Inflammatory macrophage treated with lipopolysaccharide for 1 hour (primary cell): ENCODE measurements around the gene DZIP1L.
"Not testable (repeated sequence)": the region's sequence is repeated elsewhere in the genome, so short reads cannot be mapped to it uniquely, and the experiment has no call there.

Experiments used
- DNase-seq, 2 donors: peaks; one replicate each; pipeline ENCODE4 v3.0.0-alpha.2; 2020 to 2022

DZIP1L gene

DNA sequence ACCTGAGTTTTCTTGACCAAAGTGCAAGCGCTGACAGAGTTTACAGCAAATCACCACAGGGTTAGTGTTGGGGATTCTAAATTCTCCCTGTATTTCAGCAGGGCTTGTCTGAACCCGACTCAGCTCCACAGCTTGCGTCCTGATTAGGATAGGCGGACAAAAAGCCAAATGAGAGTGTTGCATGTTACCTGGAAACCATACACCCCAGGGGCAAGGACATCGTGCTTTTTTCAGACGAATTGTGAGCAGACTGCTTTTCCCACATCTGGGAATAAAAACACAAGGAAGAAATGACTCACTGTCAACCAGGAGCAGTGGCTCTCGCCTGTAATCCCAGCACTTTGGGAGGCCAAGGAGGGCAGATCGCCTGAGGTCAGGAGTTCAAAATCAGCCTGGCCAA is 3.0 kb downstream of the DZIP1L start:
- DNase-seq: no peak

DNA sequence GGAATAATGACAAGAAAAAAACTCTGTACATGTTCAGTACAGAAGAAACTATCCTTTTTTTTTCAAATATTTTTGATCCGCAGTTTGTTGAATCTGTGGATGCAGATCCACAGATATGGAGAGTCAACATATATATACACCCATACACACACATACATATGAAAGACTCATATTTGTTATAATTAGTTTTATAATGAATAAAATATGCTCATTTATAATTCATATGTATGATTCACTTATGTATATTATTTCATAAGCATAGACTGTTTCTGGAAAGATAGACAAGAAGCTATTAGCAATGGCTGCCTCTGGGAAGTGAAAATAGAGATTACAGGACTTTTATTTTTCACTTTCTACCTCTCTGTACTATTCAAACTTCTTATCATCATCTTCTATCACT is 9.8 kb downstream of the DZIP1L start:
- no peak for DNase-seq

DNA sequence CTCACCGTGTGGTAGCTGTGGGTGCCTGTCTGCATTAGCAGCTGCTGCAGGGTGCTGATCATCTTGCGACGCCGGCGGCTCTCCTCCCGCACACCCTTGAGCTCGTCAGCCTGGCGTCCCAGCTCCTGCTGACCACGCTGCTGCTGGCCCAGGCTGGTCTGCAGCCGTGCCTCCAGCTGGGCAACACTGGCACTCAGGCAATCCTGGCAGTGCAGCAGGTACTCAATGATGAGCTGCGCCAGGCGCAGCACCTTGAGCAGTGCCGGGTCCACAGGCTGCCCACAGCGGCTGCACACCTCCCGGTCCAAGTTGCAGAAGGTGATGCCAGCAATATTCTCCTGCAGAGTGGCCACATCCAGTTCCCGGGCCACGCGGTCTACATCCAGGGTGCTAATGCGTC is 11.9 kb downstream of the DZIP1L start:
- no peak for DNase-seq

DNA sequence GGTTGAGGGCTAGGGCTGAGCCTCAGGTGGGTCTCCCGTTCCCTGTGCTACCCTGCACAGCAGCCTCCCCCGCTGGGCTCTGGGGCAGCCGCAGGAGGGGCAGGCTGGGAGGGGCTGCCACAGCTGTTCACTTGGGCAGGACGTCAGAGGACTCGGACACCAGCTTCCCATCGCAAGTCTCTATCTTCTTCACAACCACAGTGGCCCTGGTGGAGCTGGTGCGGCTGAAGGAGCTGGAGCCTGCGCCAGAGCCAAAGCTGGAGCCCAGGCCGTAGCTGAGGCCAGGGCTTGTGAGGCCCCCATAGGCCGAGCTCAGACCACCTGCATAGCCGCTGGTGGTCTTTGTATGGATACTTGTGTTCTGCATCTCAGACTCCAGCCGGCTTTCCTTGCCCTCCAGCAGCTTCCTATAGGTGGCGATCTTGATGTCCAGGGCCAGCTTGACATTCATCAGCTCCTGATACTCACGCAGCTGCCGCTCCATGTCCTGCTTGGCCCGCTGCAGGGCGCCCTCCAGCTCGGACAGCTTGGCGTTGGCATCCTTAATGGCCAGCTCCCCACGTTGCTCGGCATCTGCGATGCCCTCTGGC is 14.0 kb downstream of the DZIP1L start:
- not testable (repeated sequence) for DNase-seq

DNA sequence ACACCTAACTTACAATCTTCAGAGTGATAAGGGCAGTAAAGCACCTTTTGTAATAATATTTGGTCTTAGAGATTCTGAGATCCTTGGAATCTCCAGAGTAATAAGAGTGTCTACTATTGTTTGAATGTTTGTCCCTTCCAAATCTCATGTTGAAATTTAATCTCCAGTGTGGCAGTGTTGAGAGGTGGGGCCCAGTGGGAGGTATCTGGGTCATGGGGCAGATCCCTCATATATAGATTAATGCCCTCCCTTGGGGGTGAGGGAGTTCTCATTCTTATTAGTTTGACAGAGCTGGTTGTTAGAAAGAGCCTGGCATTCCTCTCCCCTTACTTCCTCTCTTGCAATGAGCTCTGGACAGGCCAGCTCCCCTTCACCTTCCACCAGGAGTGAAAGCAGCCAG is 16.0 kb downstream of the DZIP1L start:
- DNase-seq: no peak

DNA sequence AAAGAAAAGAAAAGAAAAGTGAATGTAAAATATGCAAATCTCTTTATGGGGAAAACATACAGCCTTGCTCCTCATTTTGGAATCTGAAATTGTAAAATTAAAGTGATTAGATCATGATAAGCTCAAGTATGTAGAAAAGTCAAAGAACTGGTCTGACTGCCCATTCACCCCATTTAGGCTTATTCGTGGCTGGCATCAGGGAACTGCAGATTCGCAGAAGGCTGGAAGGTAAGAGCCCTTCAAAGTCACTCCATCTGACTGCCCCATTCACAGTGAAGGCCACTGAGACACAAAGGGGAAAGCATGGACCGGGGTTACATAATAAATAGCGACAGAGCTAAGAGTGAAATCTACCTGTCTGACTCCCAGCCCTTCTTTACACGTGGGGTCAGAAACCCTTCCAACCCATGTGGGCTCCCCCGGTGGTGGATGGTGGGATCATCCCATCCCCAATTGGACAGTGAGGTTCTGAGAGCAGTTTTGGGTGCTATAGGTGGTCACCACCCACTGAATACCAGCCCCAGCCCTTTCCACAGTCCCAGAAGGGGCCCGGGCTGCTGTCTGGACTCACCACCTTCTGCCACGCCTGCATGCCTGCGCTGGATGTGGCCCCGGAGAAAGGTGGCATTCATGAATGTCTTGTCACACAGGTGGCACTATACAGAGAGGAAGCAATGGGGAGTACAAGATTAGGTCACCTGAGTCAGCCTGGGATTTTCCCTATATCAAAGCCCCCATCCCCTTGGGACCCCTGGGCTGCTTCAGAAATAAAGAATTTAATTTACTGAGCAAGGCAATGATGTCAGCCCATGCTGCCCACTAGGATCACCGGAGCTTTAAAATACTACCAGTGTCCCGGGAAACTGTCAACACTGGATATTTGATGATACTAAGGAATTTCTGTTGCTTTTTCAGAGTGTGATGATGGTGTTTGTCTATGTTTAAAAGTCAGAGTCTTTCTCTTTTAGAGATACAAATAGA is 17.9 kb downstream of the DZIP1L start:
- DNase-seq: no peak

DNA sequence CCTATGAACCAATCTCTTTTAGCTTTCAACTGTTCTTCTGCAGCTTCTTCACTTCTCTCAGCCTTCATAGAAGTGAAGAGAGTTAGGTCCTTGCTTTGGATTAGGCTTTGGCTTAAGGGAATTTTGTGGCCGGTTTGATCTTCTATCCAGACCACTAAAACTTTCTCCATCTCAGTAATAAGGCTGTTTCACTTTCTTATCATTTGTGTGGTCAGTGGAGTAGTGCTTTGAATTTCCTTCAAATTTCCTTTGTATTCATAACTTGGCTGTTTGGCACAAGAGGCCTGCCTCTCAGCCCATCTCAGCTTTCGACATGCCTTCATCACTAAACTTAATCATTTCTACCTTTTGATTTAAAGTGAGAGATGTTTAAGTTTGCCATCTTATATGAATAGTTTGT is 21.7 kb downstream of the DZIP1L start:
- DNase-seq: no peak

DNA sequence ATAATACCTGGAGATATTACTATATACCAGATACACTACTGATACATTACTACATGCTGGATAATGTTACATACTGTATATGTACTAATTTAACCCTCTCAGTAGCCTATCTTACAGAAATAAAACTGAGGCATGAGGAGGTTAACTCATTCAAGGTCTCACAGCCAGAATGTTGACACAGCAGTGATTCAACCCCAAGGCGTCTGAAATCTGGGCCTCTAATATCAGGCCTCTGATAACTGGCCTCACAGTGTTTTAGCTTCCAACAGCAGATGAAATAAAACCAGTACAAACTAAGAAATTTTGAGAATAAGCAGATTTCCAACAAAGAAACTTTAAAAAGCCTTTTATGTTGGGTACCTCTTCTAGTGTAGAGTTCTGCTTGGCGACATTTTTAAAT is 23.4 kb downstream of the DZIP1L start:
- no peak for DNase-seq

DNA sequence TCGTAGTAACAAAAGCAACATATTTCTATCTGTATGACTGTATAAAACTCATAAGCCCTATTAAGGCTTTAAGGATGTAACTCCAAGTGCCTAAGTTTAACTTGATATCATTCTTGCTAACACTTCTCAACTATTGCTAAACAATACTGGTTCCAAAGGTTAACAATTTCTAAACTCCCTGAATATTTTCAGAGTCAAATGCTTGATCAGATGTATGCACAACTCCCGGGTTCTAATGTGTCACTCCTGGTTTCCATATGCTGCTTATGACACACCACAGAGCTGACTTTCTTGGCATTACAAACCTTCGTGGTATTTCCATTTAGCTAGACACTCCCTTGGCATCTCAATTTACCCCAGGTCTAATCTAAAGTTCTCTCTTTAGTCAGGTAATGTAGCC is 26.3 kb downstream of the DZIP1L start:
- no peak for DNase-seq

DNA sequence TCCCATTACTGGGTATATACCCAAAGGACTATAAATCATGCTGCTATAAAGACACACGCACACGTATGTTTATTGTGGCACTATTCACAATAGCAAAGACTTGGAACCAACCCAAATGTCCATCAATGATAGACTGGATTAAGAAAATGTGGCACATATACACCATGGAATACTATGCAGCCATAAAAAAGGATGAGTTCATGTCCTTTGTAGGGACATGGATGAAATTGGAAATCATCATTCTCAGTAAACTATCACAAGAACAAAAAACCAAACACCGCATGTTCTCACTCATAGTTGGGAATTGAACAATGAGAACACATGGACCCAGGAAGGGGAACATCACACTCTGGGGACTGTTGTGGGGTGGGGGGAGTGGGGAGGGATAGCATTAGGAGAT is 29.7 kb downstream of the DZIP1L start:
- not testable (repeated sequence) for DNase-seq

DNA sequence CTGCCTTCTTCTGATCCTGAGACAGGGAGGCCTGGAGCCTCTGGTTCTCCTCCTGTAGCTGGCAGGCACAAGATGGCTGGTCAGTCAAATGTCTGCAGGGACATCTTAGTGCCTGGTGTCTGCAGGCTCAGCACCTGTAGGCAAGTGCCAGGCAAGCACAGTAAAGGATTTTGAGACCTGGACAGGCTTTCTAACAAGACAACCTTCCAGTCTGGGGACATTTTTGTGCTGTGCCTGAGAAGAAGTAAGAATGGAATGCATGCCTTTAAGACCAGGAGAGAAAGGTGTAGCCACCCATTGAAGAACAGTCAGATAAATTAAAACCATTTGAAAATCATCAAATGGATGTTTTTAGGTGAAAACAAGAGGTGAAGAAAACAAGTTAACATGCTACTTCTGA is 31.2 kb downstream of the DZIP1L start:
- no peak for DNase-seq

DNA sequence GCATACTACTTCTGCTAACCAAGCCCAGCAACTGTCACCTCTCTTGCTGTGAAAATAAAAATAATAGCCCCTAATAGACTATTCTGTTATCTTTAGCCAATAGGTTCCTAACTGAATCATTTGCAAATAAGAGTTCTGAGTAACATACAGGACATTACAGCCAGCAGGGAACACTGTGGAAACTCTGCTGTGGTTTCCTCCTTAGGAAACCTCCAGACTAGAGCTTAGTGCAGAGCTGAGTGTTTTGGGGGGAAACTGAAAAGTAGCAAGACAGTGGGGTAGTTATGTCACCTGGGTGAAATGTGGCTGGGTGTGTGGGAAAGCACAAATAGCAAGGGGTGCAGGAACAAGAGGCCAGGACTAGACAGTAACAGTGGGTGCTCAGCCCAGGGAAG is 32.4 kb downstream of the DZIP1L start:
- DNase-seq: no peak

DNA sequence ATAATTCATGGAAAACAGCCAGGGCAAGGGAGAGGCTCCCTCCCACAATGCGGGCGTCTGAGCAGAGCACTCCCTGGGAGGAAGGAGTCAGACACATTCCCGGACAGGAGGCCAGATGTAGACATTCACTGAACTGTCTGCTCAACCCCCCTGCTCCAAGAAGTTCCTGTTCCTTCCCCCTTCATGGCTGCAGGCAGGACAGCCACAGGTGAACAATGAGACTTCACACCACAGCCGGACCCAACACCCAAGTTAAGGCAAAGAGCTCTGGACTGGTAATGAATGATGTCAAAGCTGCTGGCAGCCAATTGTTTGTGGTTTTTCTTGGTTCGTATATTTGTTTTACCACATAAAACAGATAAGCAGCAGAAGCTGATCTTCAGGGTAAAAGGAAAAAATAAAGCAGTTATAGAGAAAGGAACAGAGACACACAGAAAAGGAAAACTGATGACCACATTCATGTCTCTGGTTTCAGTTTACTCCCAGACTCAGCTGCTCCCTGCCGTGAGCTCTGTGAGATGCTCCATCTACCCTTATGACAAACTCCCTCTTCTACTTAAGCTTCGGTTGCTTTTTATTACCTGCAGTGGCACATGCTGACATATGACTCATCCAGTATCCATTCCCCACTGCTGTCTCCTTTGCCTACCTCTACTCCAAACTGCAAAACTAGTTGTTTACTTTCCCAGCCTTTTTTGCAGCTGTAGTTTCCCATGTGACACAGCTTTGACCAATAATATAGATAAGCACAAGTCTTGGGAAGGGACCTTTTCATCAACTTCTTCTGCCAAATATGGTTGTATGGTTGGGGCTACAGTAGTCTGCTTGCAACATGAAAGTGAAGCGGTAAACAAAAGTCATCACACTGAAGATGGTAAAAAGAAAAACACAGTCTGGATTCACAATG is 33.1 kb downstream of the DZIP1L start:
- DNase-seq: no peak

DNA sequence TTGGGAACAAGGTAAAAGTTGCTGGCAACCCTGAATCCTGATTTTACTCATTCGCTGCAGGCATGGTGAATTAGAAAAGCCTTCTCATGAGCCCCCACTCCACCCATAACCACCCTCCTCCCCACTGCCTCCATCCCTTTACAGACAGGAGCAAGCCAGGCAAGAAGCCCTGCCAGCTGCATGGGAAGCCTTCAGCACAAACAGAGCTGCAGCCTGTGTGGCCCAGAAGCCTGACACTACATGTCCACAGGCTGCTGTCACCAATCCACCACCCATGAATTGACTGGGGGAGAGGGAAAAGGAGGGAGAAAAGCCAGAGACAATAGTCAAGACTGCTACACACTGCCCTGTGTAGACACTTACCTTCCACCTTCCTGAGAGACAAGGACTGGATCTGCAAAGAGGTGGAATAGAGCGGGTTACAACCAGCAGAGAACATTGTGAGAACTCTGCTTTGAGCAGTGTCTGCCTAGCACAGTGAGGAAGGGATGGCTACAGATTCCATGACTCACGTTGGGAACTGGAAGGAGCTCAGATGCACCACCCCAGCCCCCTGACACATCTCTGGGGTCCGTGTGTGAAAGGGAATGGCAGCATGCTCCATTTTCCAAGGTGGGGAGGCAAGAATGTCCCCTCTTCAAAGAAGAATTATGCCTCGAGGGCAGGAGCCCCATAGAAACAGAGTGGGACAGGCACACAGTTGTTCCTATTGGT is 33.9 kb downstream of the DZIP1L start:
- DNase-seq: no peak

DNA sequence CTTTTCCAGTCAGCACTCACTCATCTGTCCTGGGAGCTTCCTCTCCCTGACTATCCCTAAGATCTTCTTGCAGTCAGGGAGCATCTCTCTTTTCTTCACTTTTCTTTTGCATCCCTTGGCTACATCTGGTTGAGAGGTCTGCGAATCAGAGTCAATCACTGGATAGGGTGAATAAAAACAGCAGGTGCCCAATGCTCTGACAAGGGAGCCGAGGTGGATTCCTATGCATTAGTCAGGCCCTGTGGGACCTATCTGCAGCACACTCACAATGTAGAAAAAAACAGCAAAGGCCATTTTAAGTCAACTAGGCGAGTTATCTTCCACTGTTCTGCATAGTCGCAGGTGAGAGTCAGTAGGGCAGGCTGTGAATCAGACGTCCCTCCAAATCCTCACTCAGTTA is 35.5 kb downstream of the DZIP1L start:
- DNase-seq: no peak

DNA sequence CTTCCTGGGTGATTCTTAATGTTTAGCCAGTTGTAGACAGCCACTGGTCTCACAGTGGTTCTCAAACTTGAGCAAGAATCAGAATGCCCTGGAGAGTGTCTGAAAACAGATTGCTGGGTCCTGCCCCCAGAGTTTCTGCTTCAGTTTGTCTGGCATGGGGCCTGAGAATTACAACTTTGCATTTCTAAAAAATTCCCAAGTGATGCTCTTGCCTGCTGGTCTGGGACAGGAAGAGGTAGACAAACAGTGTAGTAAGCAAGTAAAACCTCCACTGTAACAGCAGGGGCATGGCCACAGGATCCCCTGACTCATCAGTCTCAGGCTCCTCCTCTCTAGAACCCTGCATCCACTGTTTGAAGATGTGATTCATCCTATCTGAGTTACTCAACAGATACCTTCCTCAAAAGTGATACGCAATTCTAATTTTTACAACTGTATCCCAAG is 36.5 kb downstream of the DZIP1L start:
- DNase-seq: peak; percentile 14 to 68

DNA sequence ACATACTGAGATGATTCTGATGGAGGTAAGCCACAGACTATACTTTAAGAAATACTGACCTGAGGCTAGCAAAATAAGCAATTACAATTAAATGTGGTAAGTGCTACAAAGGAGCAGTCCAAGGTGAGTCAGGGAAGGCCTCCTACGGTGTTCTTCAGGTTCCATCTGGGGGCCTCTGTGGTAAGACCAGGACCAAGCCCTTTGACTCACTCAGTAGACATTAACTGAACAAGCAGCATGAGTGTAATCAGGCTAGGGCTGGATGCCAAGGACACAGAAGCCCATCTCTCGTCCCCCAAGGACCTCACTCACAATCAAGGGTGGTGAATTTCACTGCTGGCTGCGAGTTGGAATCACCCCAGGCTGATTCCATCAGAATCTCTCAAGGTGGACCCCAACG is 37.3 kb downstream of the DZIP1L start:
- no peak for DNase-seq

DNA sequence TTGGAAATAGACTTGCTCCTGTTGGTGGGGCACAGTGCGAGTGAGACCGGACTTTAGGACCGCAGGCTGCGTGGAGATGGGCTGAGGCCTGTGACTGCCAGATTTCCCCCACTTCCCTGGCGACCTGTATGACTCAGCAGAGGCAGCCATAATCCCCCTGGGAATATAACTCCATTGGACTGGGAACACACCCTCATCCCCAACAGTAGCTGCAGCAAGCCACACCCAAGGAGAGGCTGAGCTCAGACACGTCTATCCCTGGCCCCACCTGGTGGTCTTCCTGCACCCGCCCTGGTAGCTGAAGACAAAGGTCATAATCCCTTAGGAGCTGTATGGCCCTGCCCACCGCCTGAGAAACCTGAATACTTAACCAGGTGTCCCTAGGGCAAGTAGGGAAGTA is 42.6 kb downstream of the DZIP1L start:
- DNase-seq: no peak

DNA sequence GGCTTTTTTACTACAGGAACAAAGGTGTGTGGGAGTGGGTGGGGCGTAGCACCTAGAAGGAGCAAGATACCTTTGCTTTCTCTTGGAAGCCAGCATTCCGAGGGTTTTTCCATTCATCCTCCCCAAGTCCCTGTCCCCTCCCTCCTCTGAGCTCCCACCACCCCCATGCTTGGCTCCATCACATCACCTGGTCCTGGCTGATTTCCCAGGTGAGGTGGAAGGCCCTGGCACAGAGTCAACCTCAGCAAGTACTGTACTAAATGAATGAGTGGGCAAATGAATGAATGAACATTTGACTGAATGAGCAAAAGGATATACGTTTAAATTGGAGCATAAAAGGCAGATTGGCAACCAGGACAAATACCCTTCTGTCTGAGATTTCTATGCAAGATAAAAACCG is 45.4 kb downstream of the DZIP1L start:
- no peak for DNase-seq

DNA sequence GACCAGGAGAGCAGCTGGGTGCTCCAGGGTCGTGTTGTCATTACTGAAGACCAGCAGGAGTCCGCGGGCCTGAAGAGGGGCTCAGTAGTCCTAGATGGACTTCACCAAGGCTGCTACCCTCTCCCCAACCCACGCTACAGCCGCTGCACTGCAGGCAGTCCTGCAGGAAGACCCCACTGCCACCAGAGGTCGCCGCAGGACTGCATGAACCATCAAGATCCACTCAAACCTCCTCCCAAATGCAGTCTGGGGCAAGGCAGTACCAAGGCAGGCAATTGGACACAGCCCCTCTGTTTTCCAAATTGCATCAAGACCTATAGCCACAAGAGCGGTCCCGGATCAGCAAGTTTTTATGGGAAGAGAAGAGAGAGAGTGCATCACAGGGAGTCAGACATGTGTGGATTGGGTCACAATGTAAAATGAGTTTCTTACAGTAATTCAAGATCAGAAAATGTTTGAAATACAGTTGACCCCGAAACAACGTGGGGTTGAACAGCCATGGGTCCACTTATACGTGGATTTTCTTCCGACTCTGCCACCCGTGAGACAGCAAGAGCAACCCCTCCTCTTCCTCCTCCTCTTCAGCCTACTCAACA is 46.7 kb downstream of the DZIP1L start:
- DNase-seq: peak; percentile 55 to 79

DNA sequence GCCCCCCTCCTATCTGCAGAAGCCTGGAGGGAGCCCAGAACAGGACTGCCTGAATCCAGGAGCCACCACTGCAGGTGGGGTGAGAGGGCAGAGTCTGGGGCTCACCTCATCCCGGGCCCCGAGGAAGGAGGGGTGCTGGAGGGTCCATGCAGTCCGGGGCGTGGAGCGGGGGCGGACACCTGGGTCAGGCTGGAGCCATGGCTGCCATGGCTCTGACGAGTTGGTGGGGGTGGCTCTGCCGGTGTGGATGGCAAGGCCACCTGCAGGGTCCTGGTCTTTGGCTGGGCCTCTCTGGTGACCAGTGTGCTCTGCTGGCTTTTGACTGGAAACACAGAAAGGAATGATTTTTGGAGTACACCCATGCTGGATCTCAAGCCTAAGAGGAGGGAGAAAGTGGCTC is 47.4 kb downstream of the DZIP1L start:
- DNase-seq: no peak

DNA sequence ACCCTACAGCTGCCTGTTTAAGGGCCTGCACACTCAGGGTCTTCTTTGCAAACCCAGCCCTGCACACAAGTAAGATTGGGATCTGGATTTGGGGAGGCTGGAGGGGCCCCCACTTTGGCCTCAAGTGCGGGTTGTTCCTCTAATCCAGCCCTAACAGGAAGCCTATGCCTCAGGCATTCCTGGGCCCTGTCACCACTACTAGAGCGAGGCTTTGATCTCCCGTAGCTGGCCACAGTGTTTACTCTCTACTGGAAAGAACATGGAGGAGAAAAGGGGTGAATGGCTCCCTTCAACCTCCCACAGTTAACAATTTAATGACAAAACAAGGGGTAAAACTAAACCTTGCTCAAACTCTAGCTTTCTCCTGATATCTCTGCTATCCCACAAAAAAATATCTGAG is 48.4 kb downstream of the DZIP1L start:
- no peak for DNase-seq
